A549 treated with dexamethasone at 1 μM for 4 hours (cell line): Measurements from ENCODE around the gene BHLHE40. TPM values are rescaled to one million over a fixed set of nuclear protein-coding genes. Genes with fewer than 3 reads are reported as not detected.

Source experiments
- total RNA-seq: library from RNA; stranded (reverse); fragments of 200-300 nt; extraction: Qiagen RNA extraction; gene quantifications from 5 replicates; pipeline ENCODE4 v1.2.3, GENCODE V29; 2022

The BHLHE40 gene
- 53.9 to 74.0 TPM (median 69.4 TPM) in 5 replicates for total RNA-seq

GRCh38 chr3:4979428-4980228 is at the start of gene BHLHE40:
BHLHE40 (plus strand) TSS chr3:4979437; CDS start chr3:4979719, 282 bp downstream.

Other genes starting within 250 kb of the BHLHE40 start
- gene ARL8B, start 142.9 kb downstream of the BHLHE40 start, total RNA-seq, result 57.8 to 74.8 TPM (median 66.0 TPM) in 5 replicates
- 16.8 to 22.8 TPM (median 20.4 TPM) in 5 replicates for gene EDEM1, start 208.3 kb downstream of the BHLHE40 start, total RNA-seq